Lung (tissue), 12 donors: ENCODE data around the gene SMTNL2. TPM values are rescaled to one million over a fixed set of nuclear protein-coding genes. Genes with fewer than 3 reads are reported as not detected.

Experiments used
- ATAC-seq: fragments of 200-7000 bp; cut with Tn5 transposase; one replicate; pipeline ENCODE4 v1.9.1; 2020; ENCODE audit warnings: moderate number of reproducible peaks; ENCODE audit not compliant: insufficient read depth, low FRiP score
- DNase-seq, 3 donors: peaks; one replicate each; pipeline ENCODE4 v3.0.0-alpha.2; 2013 to 2017
- H3K27ac ChIP-seq, 2 donors: one replicate each; pipeline ENCODE4 v1.5.1; 2013; ENCODE audit warnings: mild to moderate bottlenecking in 2 of 2, moderate library complexity in 2 of 2, control low read depth in 1 of 2, inconsistent platforms in 1 of 2, low read depth in 1 of 2, low read length in 1 of 2
- H3K27me3 ChIP-seq, 3 donors: one replicate each; pipeline ENCODE4 v1.5.1; 2013; ENCODE audit warnings: low read length in 2 of 3; ENCODE audit not compliant: control insufficient read depth in 3 of 3, insufficient read depth in 3 of 3
- H3K36me3 ChIP-seq, 4 donors: one replicate each; pipeline ENCODE4 v1.5.1; 2013; ENCODE audit warnings: low read length in 4 of 4, mild to moderate bottlenecking in 1 of 4, moderate library complexity in 1 of 4; ENCODE audit not compliant: control insufficient read depth in 4 of 4, insufficient read depth in 4 of 4
- H3K4me1 ChIP-seq, 5 donors: one replicate each; pipeline ENCODE4 v1.5.1; 2013; ENCODE audit warnings: low read length in 5 of 5, mild to moderate bottlenecking in 2 of 5, moderate library complexity in 1 of 5; ENCODE audit not compliant: control insufficient read depth in 5 of 5, insufficient read depth in 5 of 5
- H3K4me3 ChIP-seq: one replicate; pipeline ENCODE4 v1.5.1; 2013; ENCODE audit warnings: mild to moderate bottlenecking, control low read depth, moderate library complexity
- H3K9ac ChIP-seq, 2 donors: one replicate each; pipeline ENCODE4 v1.5.1; 2013; ENCODE audit warnings: low read length in 2 of 2, control low read depth in 1 of 2; ENCODE audit not compliant: insufficient read depth in 1 of 2
- H3K9me3 ChIP-seq, 4 donors: one replicate each; pipeline ENCODE4 v1.5.1; 2013; ENCODE audit warnings: low read length in 3 of 4, mild to moderate bottlenecking in 1 of 4, moderate library complexity in 1 of 4; ENCODE audit not compliant: control insufficient read depth in 4 of 4, insufficient read depth in 3 of 4
- CTCF ChIP-seq: IDR thresholded peaks from 2 replicates; pipeline ENCODE4 v1.5.1; 2012; ENCODE audit warnings: mild to moderate bottlenecking; ENCODE audit errors: control extremely low read depth, extremely low read depth
- WGBS, 2 donors: extraction: QIAGEN DNeasy Blood & Tissue Kit; methylation state at CpG; one replicate each; pipeline ENCODE4 v1.1.7; 2013; 5-methylcytosine and 5-hydroxymethylcytosine counted together
- polyA plus RNA-seq, 2 donors: library from polyadenylated mRNA; stranded (reverse); fragments of 200-250 nt; gene quantifications; one replicate each; pipeline ENCODE4 v1.2.1, GENCODE V29; 2013
- total RNA-seq, 2 donors: library from RNA; depleted of rRNA in 1 of 2; stranded (reverse); fragments of >200 nt in 1 of 2; gene quantifications; one replicate each; pipeline ENCODE4 v1.2.1, GENCODE V29; 2014 to 2021
- donor health status: control.
- donor health status: control.
- donor health status: Bipolar disorder and iron deficiency.
- donor health status: healthy.
- donor health status: DM: yes; HTN: yes; CAD: no.

The SMTNL2 gene
- total and polyA plus RNA-seq, 4 donors: 1.5 to 18.1 (median 6.9) TPM

DNA sequence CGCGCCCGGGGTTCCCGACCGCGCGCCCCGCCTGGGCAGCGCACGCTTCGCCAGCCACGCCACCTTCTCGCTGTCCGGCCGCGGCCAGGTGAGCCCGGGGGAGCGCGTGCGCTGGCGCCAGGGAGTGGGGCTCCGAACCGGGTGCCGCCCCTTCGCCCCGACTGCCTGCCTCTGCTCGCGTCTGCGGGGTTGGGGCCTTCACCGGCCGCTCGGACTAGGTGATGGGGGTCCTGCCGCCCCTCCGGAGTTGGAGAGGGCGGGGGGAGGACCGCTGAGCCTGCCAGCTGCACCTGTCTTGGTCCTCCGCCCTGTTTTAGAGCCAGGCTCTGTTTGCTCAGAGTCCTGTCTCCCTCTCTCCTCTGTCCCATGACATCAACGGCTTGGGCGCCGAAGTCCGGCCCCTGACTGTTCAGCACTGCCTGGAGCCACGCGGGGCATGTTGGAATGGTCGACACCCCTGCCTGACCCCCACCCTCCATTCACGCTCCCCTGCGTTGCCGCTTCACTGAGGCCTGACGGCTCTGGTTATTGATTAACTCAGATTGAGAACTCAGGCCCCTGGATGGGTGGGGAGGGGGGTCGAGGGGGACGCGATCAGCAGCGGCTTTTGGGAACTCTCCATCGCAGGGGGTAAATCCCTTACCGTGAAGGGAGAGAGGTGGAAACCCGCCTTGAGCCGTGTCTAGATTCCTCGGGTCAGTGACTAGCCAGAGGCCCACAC is 748 bp downstream of the SMTNL2 start:
- Histone ChIP-seq H3K4me3 (no peak overlapping the region), H3K27ac (no peak overlapping the region)
- DNase-seq: peak in 1 of 3 donors; percentile 34

DNA sequence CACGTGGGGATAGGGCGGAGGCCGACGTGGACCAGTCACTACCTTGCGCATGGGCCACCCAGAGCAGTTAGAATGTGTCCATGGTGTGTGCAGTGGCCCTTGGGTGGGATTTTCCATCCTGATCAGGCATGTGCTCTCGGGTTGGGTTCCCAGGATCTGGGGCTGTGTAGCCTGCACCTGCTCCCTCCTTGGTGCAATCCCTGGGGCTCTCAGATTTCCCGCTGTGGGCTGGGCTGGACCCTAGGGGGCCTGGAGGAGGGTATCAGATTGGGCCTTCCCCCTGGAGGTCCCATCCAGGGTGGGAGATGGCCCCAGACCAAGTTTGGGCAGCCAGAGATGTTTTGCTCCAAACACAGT is 1.3 kb downstream of the SMTNL2 start:
- Histone ChIP-seq H3K27ac (no peak overlapping the region), H3K4me1 (peaks cover 0 to 49% (median 15%) of the 10 kb centered on the region in 5 donors), H3K9ac (peak overlapping the region in 1 of 2 donors; percentile 34), H3K27me3 (no peaks in the 10 kb centered on the region), H3K4me3 (no peak overlapping the region), H3K36me3 (no peaks in the 10 kb centered on the region), H3K9me3 (peaks cover 0 to 2% (median 0%) of the 10 kb centered on the region in 4 donors)
- TF ChIP-seq CTCF: no peak
- DNase-seq (no peak), ATAC-seq (no peak)
- WGBS, 2 donors: 77 to 78% methylated on average over 7 of the region's 7 CpGs

More for the DNA sequence above, 748 bp downstream of the SMTNL2 start:
- H3K9ac ChIP-seq: peak overlapping the region in 1 of 2 donors; percentile 34
- no peak for ATAC-seq
- WGBS, 2 donors: 19 to 34% methylated on average over 45 to 57 of the region's 57 CpGs
- no peaks in the 10 kb centered on the region for H3K36me3 ChIP-seq
- peaks cover 0 to 2% (median 0%) of the 10 kb centered on the region in 4 donors for H3K9me3 ChIP-seq
- peaks cover 0 to 51% (median 15%) of the 10 kb centered on the region in 5 donors for H3K4me1 ChIP-seq
- TF ChIP-seq CTCF: no peak
- H3K27me3 ChIP-seq: no peaks in the 10 kb centered on the region

GRCh38 chr17:4586043-4586442 is 1.7 kb downstream of the SMTNL2 start:
- ATAC-seq (no peak), DNase-seq (no peak)
- H3K27ac ChIP-seq: no peak overlapping the region
- no peaks in the 10 kb centered on the region for H3K27me3 ChIP-seq
- H3K9ac ChIP-seq: no peak overlapping the region
- peaks cover 0 to 50% (median 15%) of the 10 kb centered on the region in 5 donors for H3K4me1 ChIP-seq
- 84 to 88% methylated on average over 9 of the region's 9 CpGs for WGBS, 2 donors
- no peak for TF ChIP-seq CTCF
- no peaks in the 10 kb centered on the region for H3K36me3 ChIP-seq
- H3K4me3 ChIP-seq: no peak overlapping the region
- peaks cover 0 to 2% (median 0%) of the 10 kb centered on the region in 4 donors for H3K9me3 ChIP-seq

DNA sequence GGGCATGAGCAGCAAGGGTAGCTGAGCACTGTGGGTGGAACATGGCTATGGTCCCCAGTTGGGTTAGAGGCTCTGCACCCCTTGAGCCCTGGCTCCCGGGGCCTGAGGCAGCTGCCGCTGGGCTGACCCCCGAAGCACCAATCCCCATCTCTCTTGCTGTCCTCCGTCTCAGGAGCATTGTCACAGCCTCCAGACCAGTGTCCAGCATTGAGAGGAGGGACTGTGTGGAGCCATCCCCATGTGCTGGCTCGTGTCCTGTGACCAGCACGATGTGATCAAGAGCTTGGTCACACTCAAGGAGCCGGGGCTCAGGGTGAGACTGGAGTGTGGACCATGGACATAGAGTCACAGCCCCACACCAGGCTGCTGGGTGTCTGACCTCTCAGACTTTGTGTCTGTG is 2.9 kb downstream of the SMTNL2 start:
- peak overlapping the region in 1 of 2 donors; percentile 16 for H3K27ac ChIP-seq
- ATAC-seq (no peak), DNase-seq (no peak)
- H3K4me3 ChIP-seq: no peak overlapping the region
- H3K9ac ChIP-seq: no peak overlapping the region
- H3K36me3 ChIP-seq: no peaks in the 10 kb centered on the region
- WGBS, 2 donors: 89 to 93% methylated on average over 7 of the region's 7 CpGs
- H3K4me1 ChIP-seq: peaks cover 0 to 61% (median 15%) of the 10 kb centered on the region in 5 donors
- no peak for TF ChIP-seq CTCF
- no peaks in the 10 kb centered on the region for H3K27me3 ChIP-seq
- H3K9me3 ChIP-seq: peaks cover 0 to 2% (median 0%) of the 10 kb centered on the region in 4 donors
